Measurements from ENCODE around the gene FARS2. TPM values are rescaled to one million over a fixed set of nuclear protein-coding genes. Genes with fewer than 3 reads are reported as not detected.

FARS2 gene
- total RNA-seq, 2 donors from 2014 or later = 16.2 to 18.3 TPM

DNA sequence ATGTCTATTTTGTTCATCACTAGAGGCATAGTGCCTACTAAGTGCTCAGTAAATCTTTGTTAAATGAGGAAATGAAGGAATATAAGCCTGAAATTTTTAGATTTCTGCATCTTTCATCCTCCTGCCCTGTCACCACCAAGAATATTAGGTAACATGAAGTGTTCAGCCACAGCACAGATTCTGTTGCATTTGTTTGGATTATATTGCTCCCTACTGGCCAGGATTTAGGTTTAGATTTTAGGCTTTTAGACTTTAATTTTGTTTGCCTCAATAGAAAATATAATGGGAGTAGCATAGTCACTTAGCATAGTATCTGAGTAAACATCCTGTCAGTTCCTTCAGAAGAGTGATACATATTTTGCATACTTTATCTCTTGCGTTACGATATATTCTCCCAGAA, 14.2 kb downstream of the FARS2 start:
- H3K9ac ChIP-seq (ENCODE audit: extremely low read depth, low read length, poor library complexity, severe bottlenecking) = no peak overlapping the region
- 100% methylated on average over 2 of the region's 2 CpGs; no CpG with 5 or more reads in 1 of the 2 experiments for WGBS, 2 experiments (ENCODE audit: insufficient coverage in 1 of 2, insufficient read length in 1 of 2)
- H3K36me3 ChIP-seq (ENCODE audit: control insufficient read depth, insufficient read depth, low read length) = no peaks in the 10 kb centered on the region
- H3K9me3 ChIP-seq (ENCODE audit: control insufficient read depth, low read length) = no peaks in the 10 kb centered on the region
- no peak for DNase-seq
- no peak overlapping the region for H3K4me3 Mint-ChIP-seq
- no peak overlapping the region for H3K27ac Mint-ChIP-seq
- TF ChIP-seq, protein P1, sequence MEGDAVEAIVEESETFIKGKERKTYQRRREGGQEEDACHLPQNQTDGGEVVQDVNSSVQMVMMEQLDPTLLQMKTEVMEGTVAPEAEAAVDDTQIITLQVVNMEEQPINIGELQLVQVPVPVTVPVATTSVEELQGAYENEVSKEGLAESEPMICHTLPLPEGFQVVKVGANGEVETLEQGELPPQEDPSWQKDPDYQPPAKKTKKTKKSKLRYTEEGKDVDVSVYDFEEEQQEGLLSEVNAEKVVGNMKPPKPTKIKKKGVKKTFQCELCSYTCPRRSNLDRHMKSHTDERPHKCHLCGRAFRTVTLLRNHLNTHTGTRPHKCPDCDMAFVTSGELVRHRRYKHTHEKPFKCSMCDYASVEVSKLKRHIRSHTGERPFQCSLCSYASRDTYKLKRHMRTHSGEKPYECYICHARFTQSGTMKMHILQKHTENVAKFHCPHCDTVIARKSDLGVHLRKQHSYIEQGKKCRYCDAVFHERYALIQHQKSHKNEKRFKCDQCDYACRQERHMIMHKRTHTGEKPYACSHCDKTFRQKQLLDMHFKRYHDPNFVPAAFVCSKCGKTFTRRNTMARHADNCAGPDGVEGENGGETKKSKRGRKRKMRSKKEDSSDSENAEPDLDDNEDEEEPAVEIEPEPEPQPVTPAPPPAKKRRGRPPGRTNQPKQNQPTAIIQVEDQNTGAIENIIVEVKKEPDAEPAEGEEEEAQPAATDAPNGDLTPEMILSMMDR (conservative IDR thresholded peaks at IDR 0.05) = no peak
- H3K9me3 Mint-ChIP-seq = no peaks in the 10 kb centered on the region
- no peaks in the 10 kb centered on the region for H3K27me3 ChIP-seq (ENCODE audit: control insufficient read depth, insufficient read depth, low read length, poor library complexity, severe bottlenecking)
- H3K27me3 Mint-ChIP-seq (ENCODE audit: insufficient read depth) = no peaks in the 10 kb centered on the region
- H3K4me1 Mint-ChIP-seq = peaks cover 27% of the 10 kb centered on the region
- H3K27ac ChIP-seq (ENCODE audit: low read depth, low read length) = no peak overlapping the region
- H3K4me1 ChIP-seq (ENCODE audit: control insufficient read depth, insufficient read depth, low read length) = no peaks in the 10 kb centered on the region
- peaks cover 2% of the 10 kb centered on the region for H3K36me3 Mint-ChIP-seq (ENCODE audit: low read depth)
- no peak overlapping the region for H3K4me3 ChIP-seq (ENCODE audit: low read length)

DNA sequence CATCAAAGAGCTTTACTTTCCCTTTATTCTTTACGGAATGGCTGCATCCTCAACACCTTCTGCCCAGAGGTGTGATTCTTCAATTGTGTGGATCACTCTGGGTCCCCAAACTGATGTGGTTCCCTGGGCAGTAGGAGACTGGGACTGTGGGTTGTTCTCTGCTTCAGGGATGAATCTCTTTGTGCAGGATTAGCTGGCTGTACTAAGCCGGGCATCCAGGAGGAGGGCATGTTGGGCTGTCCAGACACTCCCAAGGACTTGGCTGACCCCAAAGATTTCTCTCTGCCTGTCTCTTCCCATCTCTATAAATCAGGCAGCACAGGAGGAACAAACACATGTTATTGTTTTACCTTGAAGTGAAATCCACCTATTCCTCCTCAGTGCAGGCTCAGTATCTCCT, 15.3 kb downstream of the FARS2 start:
- Mint-ChIP-seq H3K27ac (no peak overlapping the region), H3K27me3 (ENCODE audit: insufficient read depth) (no peaks in the 10 kb centered on the region), H3K4me1 (peaks cover 29% of the 10 kb centered on the region), H3K4me3 (no peak overlapping the region), H3K36me3 (ENCODE audit: low read depth) (peaks cover 2% of the 10 kb centered on the region), H3K9me3 (no peaks in the 10 kb centered on the region)
- TF ChIP-seq, protein P1 (conservative IDR thresholded peaks at IDR 0.05) = no peak
- Histone ChIP-seq H3K9me3 (ENCODE audit: control insufficient read depth, low read length) (no peaks in the 10 kb centered on the region), H3K27ac (ENCODE audit: low read depth, low read length) (no peak overlapping the region), H3K27me3 (ENCODE audit: control insufficient read depth, insufficient read depth, low read length, poor library complexity, severe bottlenecking) (no peaks in the 10 kb centered on the region), H3K4me3 (ENCODE audit: low read length) (no peak overlapping the region), H3K9ac (ENCODE audit: extremely low read depth, low read length, poor library complexity, severe bottlenecking) (no peak overlapping the region), H3K36me3 (ENCODE audit: control insufficient read depth, insufficient read depth, low read length) (no peaks in the 10 kb centered on the region), H3K4me1 (ENCODE audit: control insufficient read depth, insufficient read depth, low read length) (no peaks in the 10 kb centered on the region)
- WGBS, 2 experiments (ENCODE audit: insufficient coverage in 1 of 2, insufficient read length in 1 of 2) = 66 to 71% methylated on average over 1 to 2 of the region's 2 CpGs
- DNase-seq = peak; percentile 53

DNA sequence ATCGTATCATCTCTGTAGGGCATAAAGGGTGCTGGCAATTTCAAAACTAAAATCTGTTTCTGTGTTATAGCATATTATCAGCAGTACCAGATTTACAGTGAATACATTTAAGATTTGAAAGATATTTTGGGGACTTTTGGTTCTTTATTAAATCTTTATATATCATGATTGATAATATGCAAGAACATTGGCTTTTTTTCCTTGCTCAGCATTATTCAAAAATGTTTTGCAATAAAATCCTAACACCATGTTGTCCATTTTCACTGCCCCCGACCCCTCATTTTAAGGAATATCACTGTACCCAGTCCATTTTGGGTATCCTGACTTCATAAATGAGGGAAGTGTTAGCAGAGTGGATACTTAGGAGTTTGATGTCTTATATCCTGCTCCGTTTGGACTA, 16.3 kb downstream of the FARS2 start:
- 98 to 100% methylated on average over 3 of the region's 3 CpGs for WGBS, 2 experiments (ENCODE audit: insufficient coverage in 1 of 2, insufficient read length in 1 of 2)
- H3K4me3 ChIP-seq (ENCODE audit: low read length) = no peak overlapping the region
- no peak overlapping the region for H3K9ac ChIP-seq (ENCODE audit: extremely low read depth, low read length, poor library complexity, severe bottlenecking)
- no peaks in the 10 kb centered on the region for H3K36me3 ChIP-seq (ENCODE audit: control insufficient read depth, insufficient read depth, low read length)
- H3K9me3 ChIP-seq (ENCODE audit: control insufficient read depth, low read length) = no peaks in the 10 kb centered on the region
- H3K4me1 ChIP-seq (ENCODE audit: control insufficient read depth, insufficient read depth, low read length) = no peaks in the 10 kb centered on the region
- Mint-ChIP-seq H3K36me3 (ENCODE audit: low read depth) (peaks cover 2% of the 10 kb centered on the region), H3K27me3 (ENCODE audit: insufficient read depth) (no peaks in the 10 kb centered on the region), H3K4me3 (no peak overlapping the region), H3K27ac (no peak overlapping the region), H3K4me1 (peaks cover 33% of the 10 kb centered on the region), H3K9me3 (no peaks in the 10 kb centered on the region)
- TF ChIP-seq, protein P1 (conservative IDR thresholded peaks at IDR 0.05) = no peak
- no peaks in the 10 kb centered on the region for H3K27me3 ChIP-seq (ENCODE audit: control insufficient read depth, insufficient read depth, low read length, poor library complexity, severe bottlenecking)
- DNase-seq = no peak
- no peak overlapping the region for H3K27ac ChIP-seq (ENCODE audit: low read depth, low read length)
